ENCODE measurements around the gene P2RY6. TPM values are rescaled to one million over a fixed set of nuclear protein-coding genes. Genes with fewer than 3 reads are reported as not detected.

The P2RY6 gene
- total RNA-seq, 6 experiments from 2014 or later = 0.54 to 2.4 (median 1.9) TPM

DNA sequence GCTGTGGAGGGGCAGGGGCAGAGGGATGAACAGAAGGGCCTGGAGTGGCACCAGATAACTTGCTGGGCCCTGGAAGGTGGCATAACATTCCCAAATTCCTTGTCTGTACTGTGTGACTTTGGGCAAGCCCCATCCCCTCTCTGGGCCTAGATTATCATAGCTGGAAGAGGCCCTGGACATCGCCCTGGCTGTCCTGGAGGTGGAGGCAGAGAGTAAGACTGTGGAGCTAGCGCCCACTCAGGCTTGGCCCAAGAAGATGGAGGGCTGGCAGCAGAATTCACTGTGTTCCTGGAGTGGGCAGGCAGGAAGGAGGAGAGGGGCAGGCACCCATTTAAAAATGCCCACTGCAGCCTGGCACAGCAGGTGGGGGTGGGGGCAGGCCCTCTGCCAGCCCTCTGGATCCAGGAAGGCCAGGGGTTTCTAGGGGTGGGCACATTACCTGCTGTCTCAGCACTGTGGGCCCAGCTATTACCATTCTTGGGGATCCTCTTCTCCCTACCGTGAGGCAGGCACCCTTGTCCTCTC is 58.5 kb downstream of the P2RY6 start:
- H3K36me3 Mint-ChIP-seq (ENCODE audit: low read depth) = peaks cover 25% of the 10 kb centered on the region
- peaks cover 98% of the 10 kb centered on the region for H3K4me1 Mint-ChIP-seq (ENCODE audit: low read depth)
- DNase-seq = peak; percentile 52
- H3K9me3 Mint-ChIP-seq = no peaks in the 10 kb centered on the region
- peaks cover 6% of the 10 kb centered on the region for H3K27me3 Mint-ChIP-seq (ENCODE audit: insufficient read depth)
- TF ChIP-seq, protein P1, sequence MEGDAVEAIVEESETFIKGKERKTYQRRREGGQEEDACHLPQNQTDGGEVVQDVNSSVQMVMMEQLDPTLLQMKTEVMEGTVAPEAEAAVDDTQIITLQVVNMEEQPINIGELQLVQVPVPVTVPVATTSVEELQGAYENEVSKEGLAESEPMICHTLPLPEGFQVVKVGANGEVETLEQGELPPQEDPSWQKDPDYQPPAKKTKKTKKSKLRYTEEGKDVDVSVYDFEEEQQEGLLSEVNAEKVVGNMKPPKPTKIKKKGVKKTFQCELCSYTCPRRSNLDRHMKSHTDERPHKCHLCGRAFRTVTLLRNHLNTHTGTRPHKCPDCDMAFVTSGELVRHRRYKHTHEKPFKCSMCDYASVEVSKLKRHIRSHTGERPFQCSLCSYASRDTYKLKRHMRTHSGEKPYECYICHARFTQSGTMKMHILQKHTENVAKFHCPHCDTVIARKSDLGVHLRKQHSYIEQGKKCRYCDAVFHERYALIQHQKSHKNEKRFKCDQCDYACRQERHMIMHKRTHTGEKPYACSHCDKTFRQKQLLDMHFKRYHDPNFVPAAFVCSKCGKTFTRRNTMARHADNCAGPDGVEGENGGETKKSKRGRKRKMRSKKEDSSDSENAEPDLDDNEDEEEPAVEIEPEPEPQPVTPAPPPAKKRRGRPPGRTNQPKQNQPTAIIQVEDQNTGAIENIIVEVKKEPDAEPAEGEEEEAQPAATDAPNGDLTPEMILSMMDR (IDR thresholded peaks at IDR 0.05) = peak; percentile 66
- H3K4me3 Mint-ChIP-seq = peak overlapping the region; percentile 40
- H3K27ac Mint-ChIP-seq = peak overlapping the region; percentile 84

DNA sequence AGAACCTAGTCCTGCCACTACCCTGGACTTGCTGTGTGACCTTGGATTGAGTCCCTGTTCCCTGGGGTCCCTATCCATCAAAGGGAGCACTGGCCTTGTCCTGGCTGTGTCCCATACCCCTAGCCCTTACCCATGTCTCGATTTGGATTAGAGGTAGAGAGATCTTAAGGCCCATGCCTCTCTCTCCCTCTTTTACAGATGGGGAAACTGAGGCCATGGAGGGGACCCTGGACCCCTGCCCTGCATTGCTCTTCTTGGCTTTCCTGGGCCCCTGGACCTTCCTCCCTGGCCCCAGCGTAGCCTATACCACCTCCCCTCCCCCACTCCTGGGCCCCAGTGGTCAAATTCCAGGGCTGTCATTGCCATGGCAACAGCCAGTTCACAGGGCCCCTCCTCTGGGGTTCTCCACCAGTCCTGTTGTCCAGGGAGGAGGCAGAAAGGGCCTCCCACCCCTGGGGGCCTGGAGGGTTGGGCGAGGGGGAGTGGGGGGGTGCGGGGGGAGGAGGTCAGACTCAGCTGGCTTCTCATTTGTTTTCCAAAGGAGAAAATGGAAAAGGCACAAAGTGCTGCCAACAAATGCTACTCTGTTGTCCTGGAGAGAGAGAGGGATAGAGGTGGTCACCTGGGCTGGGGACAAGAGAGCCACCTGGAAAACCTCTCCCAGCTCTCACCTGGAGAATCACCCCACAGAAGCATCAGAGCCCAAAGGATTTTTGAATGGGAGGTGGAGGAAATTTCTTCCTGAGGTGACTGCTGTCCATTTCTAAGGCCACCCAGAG is 59.2 kb downstream of the P2RY6 start:
- Mint-ChIP-seq H3K4me1 (ENCODE audit: low read depth) (peaks cover 99% of the 10 kb centered on the region), H3K36me3 (ENCODE audit: low read depth) (peaks cover 21% of the 10 kb centered on the region)

DNA sequence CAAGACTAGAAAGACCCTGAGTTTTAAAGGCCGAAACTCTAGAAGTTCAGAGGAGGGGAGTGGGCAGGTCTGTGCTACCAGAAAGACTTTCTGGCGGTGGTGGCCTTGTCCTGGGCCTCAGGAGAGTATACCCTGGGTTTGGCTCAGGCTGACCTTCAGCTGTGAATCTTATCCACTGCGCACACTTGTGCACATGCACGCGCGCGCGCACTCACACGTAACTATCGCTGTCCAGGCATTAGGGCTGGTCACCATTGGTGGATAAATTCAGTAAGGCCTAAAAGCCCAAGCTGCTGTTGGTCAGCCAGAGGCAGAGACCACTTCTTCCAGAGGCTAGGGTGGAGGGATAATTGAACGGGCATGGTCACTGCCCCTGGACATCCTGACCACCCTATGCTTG is 61.0 kb downstream of the P2RY6 start:
- Mint-ChIP-seq H3K36me3 (ENCODE audit: low read depth) (peaks cover 6% of the 10 kb centered on the region; the same call in 1 of the 2 replicates), H3K4me1 (ENCODE audit: low read depth) (peaks cover 95% of the 10 kb centered on the region), H3K27ac (peak overlapping the region; percentile 89), H3K9me3 (no peaks in the 10 kb centered on the region), H3K4me3 (no peak overlapping the region), H3K27me3 (ENCODE audit: insufficient read depth) (peaks cover 8% of the 10 kb centered on the region; the same call in 1 of the 2 replicates)
- DNase-seq = no peak
- TF ChIP-seq, protein P1 (IDR thresholded peaks at IDR 0.05) = no peak

More for the DNA sequence above, 59.2 kb downstream of the P2RY6 start:
- DNase-seq = no peak
- H3K9me3 Mint-ChIP-seq = no peaks in the 10 kb centered on the region
- H3K27ac Mint-ChIP-seq = peak overlapping the region; percentile 89
- H3K27me3 Mint-ChIP-seq (ENCODE audit: insufficient read depth) = peaks cover 6% of the 10 kb centered on the region
- H3K4me3 Mint-ChIP-seq = 0 out of 2 replicates have a peak overlapping the region, but pooled peaks have one; percentile 17
- TF ChIP-seq, protein P1 (IDR thresholded peaks at IDR 0.05) = no peak

DNA sequence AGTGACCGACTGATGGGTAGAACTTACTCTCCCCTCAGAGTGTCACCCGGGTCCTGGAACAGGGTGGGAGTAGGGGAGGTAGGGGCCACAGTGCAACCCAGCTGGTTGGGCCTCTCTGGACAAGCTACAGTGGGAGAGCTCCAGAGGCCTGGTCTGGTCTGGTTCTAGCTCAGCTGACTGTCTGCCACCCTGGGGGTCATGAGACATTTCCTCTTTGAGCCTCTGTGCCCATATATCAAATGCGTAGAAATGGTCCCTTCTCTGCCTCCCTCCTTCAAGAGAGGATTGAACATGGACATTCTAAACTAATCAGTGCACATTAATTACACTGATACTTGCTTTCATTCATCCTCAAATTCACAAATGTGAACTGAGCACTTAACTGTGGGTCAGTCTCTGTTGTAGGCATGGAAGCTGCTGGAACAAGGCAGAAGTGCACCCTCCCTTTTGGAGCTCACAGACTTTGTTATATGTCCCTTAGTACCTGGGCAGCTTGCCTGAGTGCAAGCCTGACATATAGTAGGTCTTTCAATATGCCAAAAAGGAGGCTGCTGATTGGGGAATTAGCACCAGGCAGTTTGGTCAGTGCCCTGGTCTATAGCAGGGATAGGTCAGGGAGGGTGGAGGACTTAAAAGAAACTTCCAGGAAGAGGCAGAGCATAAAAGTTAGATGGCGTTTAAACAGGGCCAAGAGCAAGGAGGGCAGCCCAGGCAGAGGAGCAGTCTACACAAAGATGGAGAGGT is 61.7 kb downstream of the P2RY6 start:
- H3K27me3 Mint-ChIP-seq (ENCODE audit: insufficient read depth) = peaks cover 6% of the 10 kb centered on the region; the same call in 1 of the 2 replicates
- TF ChIP-seq, protein P1 (IDR thresholded peaks at IDR 0.05) = no peak
- peak overlapping the region; percentile 58 for H3K4me3 Mint-ChIP-seq
- peaks cover 2% of the 10 kb centered on the region; the same call in 1 of the 2 replicates for H3K36me3 Mint-ChIP-seq (ENCODE audit: low read depth)
- H3K27ac Mint-ChIP-seq = peak overlapping the region; percentile 89
- H3K4me1 Mint-ChIP-seq (ENCODE audit: low read depth) = peaks cover 93% of the 10 kb centered on the region
- no peak for DNase-seq
- no peaks in the 10 kb centered on the region for H3K9me3 Mint-ChIP-seq

DNA sequence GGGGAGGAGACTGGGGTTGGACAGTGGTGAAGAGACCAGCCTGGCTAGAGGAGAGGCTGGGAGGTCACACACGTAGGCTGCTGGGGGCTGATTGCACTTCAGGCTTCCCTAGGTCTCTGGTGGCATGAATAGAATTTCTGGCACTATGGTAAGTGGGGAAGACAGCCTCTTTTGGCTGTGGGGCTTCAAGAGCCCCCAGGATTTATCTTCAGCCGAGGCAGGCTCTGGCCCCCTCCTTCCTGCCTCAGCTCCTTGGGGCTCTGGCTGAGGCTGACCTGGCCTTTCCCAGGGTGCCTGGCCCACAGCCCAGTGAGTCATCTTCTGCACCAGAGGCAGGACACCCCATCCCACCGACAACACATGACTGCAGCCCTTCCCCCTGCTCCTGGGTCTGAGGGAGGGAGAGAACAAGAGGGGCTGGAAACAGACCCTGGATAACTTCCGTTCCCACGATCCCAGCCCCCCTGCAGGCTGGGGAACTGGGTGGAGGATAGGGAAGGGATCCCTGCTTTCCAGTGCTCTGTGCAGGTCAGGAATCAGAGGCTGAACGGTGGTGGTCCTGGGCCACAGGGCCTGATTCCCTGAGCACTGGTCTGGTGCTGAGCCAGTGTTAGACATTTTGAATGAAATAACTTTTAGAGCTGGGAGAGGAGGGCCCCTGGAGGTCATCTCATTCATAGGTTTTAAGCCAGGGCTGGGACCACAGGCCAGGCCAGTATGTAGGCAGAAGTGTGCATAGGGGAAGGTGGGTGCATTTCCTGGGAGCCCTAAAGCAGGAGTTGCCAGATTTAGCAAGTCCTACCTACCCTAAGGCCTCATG is 62.5 kb downstream of the P2RY6 start:
- DNase-seq = peak; percentile 81
- TF ChIP-seq, protein P1 (IDR thresholded peaks at IDR 0.05) = no peak
- Mint-ChIP-seq H3K4me3 (peak overlapping the region; percentile 58), H3K27ac (peak overlapping the region; percentile 89), H3K9me3 (no peaks in the 10 kb centered on the region), H3K27me3 (ENCODE audit: insufficient read depth) (peaks cover 6% of the 10 kb centered on the region; the same call in 1 of the 2 replicates), H3K36me3 (ENCODE audit: low read depth) (no peaks in the 10 kb centered on the region; the same call in 1 of the 2 replicates), H3K4me1 (ENCODE audit: low read depth) (peaks cover 93% of the 10 kb centered on the region)

Data from HFFc6 (cell line).